ENCODE results near the gene DDX28. TPM values are rescaled to one million over a fixed set of nuclear protein-coding genes. Genes with fewer than 3 reads are reported as not detected.

Gene DDX28
- total RNA-seq, 4 donors from 2014 or later, result 5.0 to 10.1 (median 8.4) TPM

DNA sequence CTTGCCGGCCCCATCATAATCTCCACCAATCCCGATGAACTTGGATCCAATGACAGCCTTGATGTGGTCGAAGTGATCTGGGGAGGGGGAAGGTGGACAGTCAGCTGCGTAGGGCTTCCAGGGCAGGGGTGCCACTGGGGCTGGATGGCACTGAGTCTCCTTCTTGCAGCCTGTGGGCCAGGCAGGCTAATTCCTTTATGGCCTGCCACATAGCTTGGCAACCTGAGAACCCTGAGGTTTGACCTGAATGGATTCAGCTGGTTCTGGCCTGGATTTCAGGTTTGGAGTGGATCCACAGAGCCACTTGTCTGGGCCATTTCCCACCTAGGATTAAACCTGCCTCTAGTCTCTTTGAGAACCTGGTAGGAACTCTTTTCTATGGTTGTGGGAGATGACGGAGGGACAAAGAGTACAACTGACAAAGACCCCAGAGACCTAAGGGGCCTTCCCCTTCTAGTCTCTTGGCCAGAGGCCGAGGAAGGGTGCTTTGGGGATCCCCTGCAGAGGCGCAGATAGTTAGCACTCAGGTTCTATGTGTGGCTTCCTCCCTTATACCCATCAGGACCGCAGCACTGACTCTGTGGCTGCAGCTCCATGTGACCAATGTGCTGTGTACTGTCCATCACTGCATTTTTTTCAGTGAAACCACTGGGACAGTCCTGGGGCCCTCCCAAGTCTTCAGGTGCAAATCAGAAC lies 33.6 kb downstream of the DDX28 start:
- Histone ChIP-seq H3K4me3 (no peak overlapping the region), H3K27me3 (no peaks in the 10 kb centered on the region), H3K4me1 (peaks cover 17 to 24% (median 19%) of the 10 kb centered on the region in 4 donors), H3K36me3 (no peaks in the 10 kb centered on the region), H3K27ac (replicated peaks in 1 of 4) (no peak overlapping the region), H3K9me3 (no peaks in the 10 kb centered on the region)
- no peak for TF ChIP-seq POLR2A (IDR thresholded peaks at IDR 0.05; ENCODE audit: low read depth)
- TF ChIP-seq, protein P1, sequence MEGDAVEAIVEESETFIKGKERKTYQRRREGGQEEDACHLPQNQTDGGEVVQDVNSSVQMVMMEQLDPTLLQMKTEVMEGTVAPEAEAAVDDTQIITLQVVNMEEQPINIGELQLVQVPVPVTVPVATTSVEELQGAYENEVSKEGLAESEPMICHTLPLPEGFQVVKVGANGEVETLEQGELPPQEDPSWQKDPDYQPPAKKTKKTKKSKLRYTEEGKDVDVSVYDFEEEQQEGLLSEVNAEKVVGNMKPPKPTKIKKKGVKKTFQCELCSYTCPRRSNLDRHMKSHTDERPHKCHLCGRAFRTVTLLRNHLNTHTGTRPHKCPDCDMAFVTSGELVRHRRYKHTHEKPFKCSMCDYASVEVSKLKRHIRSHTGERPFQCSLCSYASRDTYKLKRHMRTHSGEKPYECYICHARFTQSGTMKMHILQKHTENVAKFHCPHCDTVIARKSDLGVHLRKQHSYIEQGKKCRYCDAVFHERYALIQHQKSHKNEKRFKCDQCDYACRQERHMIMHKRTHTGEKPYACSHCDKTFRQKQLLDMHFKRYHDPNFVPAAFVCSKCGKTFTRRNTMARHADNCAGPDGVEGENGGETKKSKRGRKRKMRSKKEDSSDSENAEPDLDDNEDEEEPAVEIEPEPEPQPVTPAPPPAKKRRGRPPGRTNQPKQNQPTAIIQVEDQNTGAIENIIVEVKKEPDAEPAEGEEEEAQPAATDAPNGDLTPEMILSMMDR (IDR thresholded peaks at IDR 0.05), result no peak
- no peak for TF ChIP-seq POLR2AphosphoS5 (IDR thresholded peaks at IDR 0.05)
- no peak for TF ChIP-seq EP300 (IDR thresholded peaks at IDR 0.05)
- intact Hi-C loops (cut with DNase I), result loop anchor here (5.0 kb wide), 2 partner anchors 53 to 238 kb away; no protein-coding TSS in a partner anchor
- DNase-seq (ENCODE audit: extremely low spot score), result no peak
- 91% methylated on average over 4 of the region's 8 CpGs for WGBS

DNA sequence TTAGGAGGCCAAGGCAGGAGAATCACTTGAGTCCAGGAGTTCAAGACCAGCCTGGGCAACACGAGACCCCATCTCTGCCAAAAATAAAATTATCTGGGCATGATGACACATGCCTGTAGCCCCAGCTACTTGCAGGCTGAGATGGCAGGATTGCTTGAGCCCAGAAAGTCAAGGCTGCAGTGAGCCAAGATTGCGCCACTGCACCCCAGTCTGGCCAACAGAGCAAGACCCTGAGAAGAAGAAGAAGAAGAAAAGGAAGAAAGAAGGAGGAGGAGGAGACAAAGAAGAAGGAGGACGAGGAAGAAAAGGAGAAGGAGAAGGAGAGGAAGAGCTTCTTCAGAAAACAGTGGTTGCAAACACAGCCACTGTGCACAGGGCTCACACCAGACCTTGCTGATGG lies 34.4 kb downstream of the DDX28 start:
- DNase-seq (ENCODE audit: extremely low spot score), result no peak
- H3K36me3 ChIP-seq, result no peaks in the 10 kb centered on the region
- intact Hi-C loops (cut with DNase I), result no loop called here
- TF ChIP-seq, protein P1 (IDR thresholded peaks at IDR 0.05), result no peak
- no peak for TF ChIP-seq POLR2A (IDR thresholded peaks at IDR 0.05; ENCODE audit: low read depth)
- no peak for TF ChIP-seq POLR2AphosphoS5 (IDR thresholded peaks at IDR 0.05)
- TF ChIP-seq EP300 (IDR thresholded peaks at IDR 0.05), result no peak
- H3K4me1 ChIP-seq, result peaks cover 14 to 28% (median 23%) of the 10 kb centered on the region in 4 donors
- H3K27me3 ChIP-seq, result peaks cover 0 to under 1% (median 0%) of the 10 kb centered on the region in 4 donors
- no peak overlapping the region for H3K27ac ChIP-seq (replicated peaks in 1 of 4)
- 81% methylated on average over 3 of the region's 3 CpGs for WGBS
- H3K4me3 ChIP-seq, result no peak overlapping the region
- no peaks in the 10 kb centered on the region for H3K9me3 ChIP-seq

GRCh38 chr16:67987460-67988160 lies 35.4 kb downstream of the DDX28 start:
- no peaks in the 10 kb centered on the region for H3K36me3 ChIP-seq
- 65% methylated on average over 10 of the region's 11 CpGs for WGBS
- peaks cover 0 to 6% (median 0%) of the 10 kb centered on the region in 4 donors for H3K27me3 ChIP-seq
- peak overlapping the region in 1 of 4 donors; percentile 5 for H3K27ac ChIP-seq (replicated peaks in 1 of 4)
- TF ChIP-seq, protein P1 (IDR thresholded peaks at IDR 0.05), result no peak
- no peak for TF ChIP-seq EP300 (IDR thresholded peaks at IDR 0.05)
- no peak for TF ChIP-seq POLR2AphosphoS5 (IDR thresholded peaks at IDR 0.05)
- peak; percentile 12 for TF ChIP-seq POLR2A (IDR thresholded peaks at IDR 0.05; ENCODE audit: low read depth)
- H3K4me3 ChIP-seq, result no peak overlapping the region
- peaks cover 4 to 22% (median 14%) of the 10 kb centered on the region in 4 donors for H3K4me1 ChIP-seq
- DNase-seq (ENCODE audit: extremely low spot score), result no peak
- intact Hi-C loops (cut with DNase I), result no loop called here
- H3K9me3 ChIP-seq, result no peaks in the 10 kb centered on the region

DNA sequence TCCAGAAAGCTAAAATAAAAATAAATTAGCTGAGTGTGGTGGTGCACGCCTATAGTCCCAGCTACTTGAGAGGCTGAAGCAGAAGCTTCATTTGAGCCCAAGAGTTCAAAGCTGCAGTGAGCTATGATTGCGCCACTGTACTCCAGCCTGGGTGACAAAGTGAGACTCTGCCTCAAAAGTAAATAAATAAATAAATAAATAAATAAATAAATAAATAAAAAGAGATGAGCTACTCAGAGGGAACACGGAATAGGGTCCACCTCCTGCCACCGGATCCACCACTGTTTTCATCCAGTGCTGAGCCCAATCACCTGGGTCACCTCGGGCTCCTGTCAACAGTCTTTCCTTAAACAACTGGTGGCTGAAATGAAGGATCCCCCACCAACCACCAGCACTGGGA lies 36.1 kb downstream of the DDX28 start:
- Histone ChIP-seq H3K27ac (replicated peaks in 1 of 4) (no peak overlapping the region), H3K36me3 (no peaks in the 10 kb centered on the region), H3K27me3 (peaks cover 0 to 10% (median 0%) of the 10 kb centered on the region in 4 donors), H3K4me1 (peaks cover 4 to 22% (median 14%) of the 10 kb centered on the region in 4 donors), H3K4me3 (no peak overlapping the region), H3K9me3 (no peaks in the 10 kb centered on the region)
- no peak for DNase-seq (ENCODE audit: extremely low spot score)
- intact Hi-C loops (cut with DNase I), result no loop called here
- TF ChIP-seq POLR2AphosphoS5 (IDR thresholded peaks at IDR 0.05), result no peak
- no peak for TF ChIP-seq POLR2A (IDR thresholded peaks at IDR 0.05; ENCODE audit: low read depth)
- no peak for TF ChIP-seq EP300 (IDR thresholded peaks at IDR 0.05)
- TF ChIP-seq, protein P1 (IDR thresholded peaks at IDR 0.05), result no peak
- WGBS, result 91% methylated on average over 5 of the region's 5 CpGs

Measured in esophagus muscularis mucosa (tissue), 4 donors.